ENCODE measurements around the gene NFATC2. TPM values are rescaled to one million over a fixed set of nuclear protein-coding genes. Genes with fewer than 3 reads are reported as not detected.

The NFATC2 gene
- 6.4 to 8.7 TPM (median 7.7 TPM) in 5 replicates for total RNA-seq (2022; extraction: Qiagen RNA extraction; ENCODE audit: low read depth)

GRCh38 chr20:51542571-51543421, at the start of gene NFATC2:
NFATC2 (minus strand) TSS chr20:51542719; CDS start chr20:51542499, 220 bp downstream.

Other genes starting within 250 kb of the NFATC2 start
- 10.7 to 16.2 TPM (median 13.6 TPM) in 5 replicates for gene ATP9A, start 225.7 kb upstream of the NFATC2 start, total RNA-seq (2022; extraction: Qiagen RNA extraction; ENCODE audit: low read depth)